ENCODE results near the gene SNRK.

SNRK gene

GRCh38 chr3:43344520-43344919 lies 58.2 kb downstream of the SNRK start:
- Histone ChIP-seq H3K4me2 (ENCODE audit: low read depth, low read length, poor library complexity, severe bottlenecking) (no peak overlapping the region), H3K9me3 (ENCODE audit: insufficient read depth, low read length) (no peaks in the 10 kb centered on the region), H3K9me2 (replicated peaks; ENCODE audit: insufficient read depth, low read length) (no peaks in the 10 kb centered on the region), H3F3A (ENCODE audit: insufficient read depth) (no peaks in the 10 kb centered on the region), H3K36me3 (ENCODE audit: low read length) (0 out of 2 replicates have a peak, but pooled peaks cover 3% of the 10 kb centered on the region), H3K79me2 (ENCODE audit: insufficient read depth, low read length) (no peaks in the 10 kb centered on the region), H2AFZ (ENCODE audit: low read depth, low read length, severe bottlenecking) (no peak overlapping the region), H3K4me3 (ENCODE audit: insufficient read depth, low read length, poor library complexity, severe bottlenecking) (no peak overlapping the region), H3K9ac (ENCODE audit: low read length) (no peak overlapping the region), H3K27me3 (ENCODE audit: low read length) (no peaks in the 10 kb centered on the region), H3K27ac (ENCODE audit: low read depth, low read length) (no peak overlapping the region), H4K20me1 (ENCODE audit: low read depth, low read length) (no peaks in the 10 kb centered on the region)
- no peak for TF ChIP-seq CTCF (IDR thresholded peaks at IDR 0.05; ENCODE audit: insufficient read depth, low read length, poor library complexity, severe bottlenecking)
- TF ChIP-seq EZH2phosphoT487 (conservative IDR thresholded peaks at IDR 0.05; ENCODE audit: low read length), result no peak

- H3K9me3 ChIP-seq (ENCODE audit: insufficient read depth, low read length), result no peaks in the 10 kb centered on the region
- H4K20me1 ChIP-seq (ENCODE audit: low read depth, low read length), result no peaks in the 10 kb centered on the region
- no peak for TF ChIP-seq EZH2phosphoT487 (conservative IDR thresholded peaks at IDR 0.05; ENCODE audit: low read length)
- TF ChIP-seq CTCF (IDR thresholded peaks at IDR 0.05; ENCODE audit: insufficient read depth, low read length, poor library complexity, severe bottlenecking), result no peak
- H3F3A ChIP-seq (ENCODE audit: insufficient read depth), result no peaks in the 10 kb centered on the region
- no peak overlapping the region for H3K4me3 ChIP-seq (ENCODE audit: insufficient read depth, low read length, poor library complexity, severe bottlenecking)
- H3K79me2 ChIP-seq (ENCODE audit: insufficient read depth, low read length), result no peaks in the 10 kb centered on the region
- H3K9me2 ChIP-seq (replicated peaks; ENCODE audit: insufficient read depth, low read length), result no peaks in the 10 kb centered on the region
- H3K9ac ChIP-seq (ENCODE audit: low read length), result no peak overlapping the region
- 0 out of 2 replicates have a peak, but pooled peaks cover under 1% of the 10 kb centered on the region for H3K36me3 ChIP-seq (ENCODE audit: low read length)
- no peaks in the 10 kb centered on the region for H3K27me3 ChIP-seq (ENCODE audit: low read length)
- H3K4me2 ChIP-seq (ENCODE audit: low read depth, low read length, poor library complexity, severe bottlenecking), result no peak overlapping the region
- no peak overlapping the region for H3K27ac ChIP-seq (ENCODE audit: low read depth, low read length)
- no peak overlapping the region for H2AFZ ChIP-seq (ENCODE audit: low read depth, low read length, severe bottlenecking)
Observed at GRCh38 chr3:43345246-43345645, 58.9 kb downstream of the SNRK start.

- H3K9me3 ChIP-seq (ENCODE audit: insufficient read depth, low read length), result no peaks in the 10 kb centered on the region
- no peak overlapping the region for H3K4me2 ChIP-seq (ENCODE audit: low read depth, low read length, poor library complexity, severe bottlenecking)
- H3K9me2 ChIP-seq (replicated peaks; ENCODE audit: insufficient read depth, low read length), result no peaks in the 10 kb centered on the region
- no peak overlapping the region for H2AFZ ChIP-seq (ENCODE audit: low read depth, low read length, severe bottlenecking)
- TF ChIP-seq EZH2phosphoT487 (conservative IDR thresholded peaks at IDR 0.05; ENCODE audit: low read length) (no peak), CTCF (IDR thresholded peaks at IDR 0.05; ENCODE audit: insufficient read depth, low read length, poor library complexity, severe bottlenecking) (no peak)
- no peaks in the 10 kb centered on the region for H3K27me3 ChIP-seq (ENCODE audit: low read length)
- H3F3A ChIP-seq (ENCODE audit: insufficient read depth), result no peaks in the 10 kb centered on the region
- no peak overlapping the region for H3K9ac ChIP-seq (ENCODE audit: low read length)
- no peaks in the 10 kb centered on the region for H3K36me3 ChIP-seq (ENCODE audit: low read length)
- H4K20me1 ChIP-seq (ENCODE audit: low read depth, low read length), result no peaks in the 10 kb centered on the region
- no peak overlapping the region for H3K27ac ChIP-seq (ENCODE audit: low read depth, low read length)
- no peaks in the 10 kb centered on the region for H3K79me2 ChIP-seq (ENCODE audit: insufficient read depth, low read length)
- H3K4me3 ChIP-seq (ENCODE audit: insufficient read depth, low read length, poor library complexity, severe bottlenecking), result no peak overlapping the region
Observed at GRCh38 chr3:43345877-43346276, 59.5 kb downstream of the SNRK start.
